Astrocyte of the spinal cord (primary cell): Measurements from ENCODE around the gene RFX8.

Source experiments
- DNase-seq: peaks from one replicate; pipeline ENCODE4 v3.0.0; 2011; ENCODE audit warnings: low read depth, low spot score
- H3K4me3 ChIP-seq: 2 replicates; pipeline ENCODE4 v1.5.1; 2011; ENCODE audit warnings: low read depth, mild to moderate bottlenecking, low read length, moderate library complexity
- in situ Hi-C: cut with HindIII; loops from 2 replicates; pipeline ENCODE4 v1.10.0; 2017; ENCODE audit warnings: low sequenced_read_pairs
- TF ChIP-seq, protein P1 (sequence below): IDR thresholded peaks from 2 replicates; pipeline ENCODE4 v1.5.1; 2012; ENCODE audit warnings: low read depth, mild to moderate bottlenecking, low read length, inconsistent platforms

Gene RFX8

GRCh38 chr2:101415884-101416283 lies 59.0 kb downstream of the RFX8 start:
- H3K4me3 ChIP-seq = no peak overlapping the region
- TF ChIP-seq, protein P1, sequence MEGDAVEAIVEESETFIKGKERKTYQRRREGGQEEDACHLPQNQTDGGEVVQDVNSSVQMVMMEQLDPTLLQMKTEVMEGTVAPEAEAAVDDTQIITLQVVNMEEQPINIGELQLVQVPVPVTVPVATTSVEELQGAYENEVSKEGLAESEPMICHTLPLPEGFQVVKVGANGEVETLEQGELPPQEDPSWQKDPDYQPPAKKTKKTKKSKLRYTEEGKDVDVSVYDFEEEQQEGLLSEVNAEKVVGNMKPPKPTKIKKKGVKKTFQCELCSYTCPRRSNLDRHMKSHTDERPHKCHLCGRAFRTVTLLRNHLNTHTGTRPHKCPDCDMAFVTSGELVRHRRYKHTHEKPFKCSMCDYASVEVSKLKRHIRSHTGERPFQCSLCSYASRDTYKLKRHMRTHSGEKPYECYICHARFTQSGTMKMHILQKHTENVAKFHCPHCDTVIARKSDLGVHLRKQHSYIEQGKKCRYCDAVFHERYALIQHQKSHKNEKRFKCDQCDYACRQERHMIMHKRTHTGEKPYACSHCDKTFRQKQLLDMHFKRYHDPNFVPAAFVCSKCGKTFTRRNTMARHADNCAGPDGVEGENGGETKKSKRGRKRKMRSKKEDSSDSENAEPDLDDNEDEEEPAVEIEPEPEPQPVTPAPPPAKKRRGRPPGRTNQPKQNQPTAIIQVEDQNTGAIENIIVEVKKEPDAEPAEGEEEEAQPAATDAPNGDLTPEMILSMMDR = no peak
- DNase-seq = no peak
- in situ Hi-C loops = no loop called here

DNA sequence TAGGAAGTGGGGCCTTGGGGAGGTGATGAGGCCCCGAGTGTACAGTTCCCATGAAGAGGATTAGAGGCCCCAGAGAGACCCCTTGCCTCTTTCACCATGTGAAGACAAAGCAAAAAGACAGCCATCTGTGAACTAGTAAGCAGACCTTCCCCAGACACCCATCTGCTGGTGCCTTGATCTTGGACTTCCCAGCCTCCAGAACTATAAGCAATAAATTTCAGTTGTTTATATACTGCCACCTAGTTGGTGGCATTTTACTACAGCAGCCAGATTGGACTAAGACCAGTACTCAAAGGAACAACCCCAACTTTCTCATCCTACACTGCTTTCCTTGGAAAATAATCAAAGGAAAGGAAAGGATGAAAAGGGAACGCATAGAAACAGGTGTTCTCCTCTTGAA lies 59.7 kb downstream of the RFX8 start:
- H3K4me3 ChIP-seq = no peak overlapping the region
- in situ Hi-C loops = no loop called here
- no peak for DNase-seq
- TF ChIP-seq, protein P1 = no peak

GRCh38 chr2:101412092-101412694 lies 62.7 kb downstream of the RFX8 start:
- no peak for DNase-seq
- in situ Hi-C loops = no loop called here
- TF ChIP-seq, protein P1 = no peak
- no peak overlapping the region for H3K4me3 ChIP-seq

- H3K4me3 ChIP-seq = no peak overlapping the region
- in situ Hi-C loops = no loop called here
- TF ChIP-seq, protein P1 = no peak
- no peak for DNase-seq
Measured at GRCh38 chr2:101410746-101411145, 64.2 kb downstream of the RFX8 start.

GRCh38 chr2:101410114-101410513 lies 64.8 kb downstream of the RFX8 start:
- DNase-seq = no peak
- TF ChIP-seq, protein P1 = no peak
- in situ Hi-C loops = no loop called here
- H3K4me3 ChIP-seq = no peak overlapping the region

DNA sequence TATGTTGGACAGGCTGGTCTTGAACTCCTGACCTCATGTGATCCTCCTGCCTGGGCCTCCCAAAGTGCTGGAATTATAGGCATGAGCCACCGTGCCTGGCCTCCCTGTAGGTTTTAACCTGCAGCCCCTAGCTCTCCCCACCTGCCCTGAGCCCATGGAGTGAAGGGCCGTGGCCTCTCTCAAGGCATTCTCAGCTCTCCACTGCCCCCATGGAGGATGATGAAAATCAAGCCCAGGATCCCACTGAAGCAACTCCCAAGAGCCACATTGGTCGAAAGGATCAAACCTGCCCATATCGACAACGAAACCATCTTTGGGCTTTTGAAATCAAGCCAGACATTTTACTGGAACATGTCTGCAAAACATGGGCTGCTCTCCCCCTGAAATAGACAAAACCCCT lies 65.2 kb downstream of the RFX8 start:
- H3K4me3 ChIP-seq = no peak overlapping the region
- in situ Hi-C loops = no loop called here
- TF ChIP-seq, protein P1 = no peak
- no peak for DNase-seq
